GM18951 (cell line): ENCODE measurements around the gene BMPR1A.

Experiments
- POLR2A ChIP-seq: IDR thresholded peaks from 4 replicates; pipeline ENCODE4 v1.6.1; 2011; ENCODE audit warnings: mild to moderate bottlenecking; ENCODE audit not compliant: insufficient read length, insufficient read depth; ENCODE audit errors: extremely low read depth
- in situ Hi-C: fragments of 300-500 bp; cut with MboI; formaldehyde crosslinking; loops from one replicate; pipeline ENCODE4 v1.12.0; 2022; ENCODE audit warnings: low sequenced_read_pairs, mixed read lengths, inconsistent platforms; ENCODE audit not compliant: unreplicated experiment

The BMPR1A gene

DNA sequence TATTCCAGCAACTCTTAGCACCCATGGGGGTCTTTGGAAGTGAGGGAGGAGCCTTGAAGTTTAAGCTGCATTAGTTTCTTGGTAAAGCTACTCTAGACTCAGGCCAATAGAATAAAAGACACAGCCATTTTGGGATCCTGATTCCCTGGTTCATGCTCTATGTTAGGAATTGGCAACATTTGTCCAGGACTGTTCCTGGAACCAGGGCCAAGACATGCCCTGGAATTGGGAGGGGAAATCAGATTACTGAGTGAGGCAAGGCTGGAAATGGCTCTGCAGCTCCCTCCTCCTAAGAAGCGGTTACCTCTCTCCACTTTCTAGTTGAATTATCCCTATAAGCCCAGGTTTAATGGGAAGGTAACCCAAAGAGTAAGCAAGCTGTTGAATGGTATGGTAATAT lies 14.2 kb upstream of the BMPR1A start:
- in situ Hi-C loops, result no loop called here
- no peak for TF ChIP-seq POLR2A

DNA sequence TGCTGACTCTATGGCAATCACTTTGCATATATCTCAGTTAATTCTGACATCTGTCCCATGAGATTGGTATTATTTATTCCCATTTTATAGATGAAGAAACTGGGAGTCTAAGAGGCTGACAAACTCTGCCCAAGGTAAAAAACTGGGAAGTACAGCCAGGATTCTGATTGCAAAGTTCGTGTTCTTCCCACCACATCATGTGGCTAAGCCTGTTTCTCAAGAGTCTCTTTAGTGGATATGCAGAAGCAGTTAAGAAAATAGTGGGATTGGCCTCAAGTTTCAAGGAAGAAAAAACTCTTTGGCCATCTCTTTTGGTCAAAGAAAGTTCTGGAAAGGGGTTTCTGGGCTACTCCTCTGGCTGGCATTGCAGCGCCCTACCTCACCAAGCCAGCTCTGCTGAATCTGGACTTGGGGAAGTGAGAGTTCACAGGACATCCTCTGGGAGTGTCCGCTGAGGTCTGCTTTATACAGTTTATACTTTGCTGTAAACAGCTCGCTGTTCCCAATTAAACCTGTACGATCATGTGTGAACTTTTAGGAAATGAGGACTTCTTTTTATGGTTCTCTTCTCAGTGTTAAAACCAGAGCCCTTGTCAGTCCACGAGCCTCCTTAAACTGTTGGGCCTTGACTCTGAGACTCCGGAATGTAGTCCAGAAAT lies 12.2 kb upstream of the BMPR1A start:
- TF ChIP-seq POLR2A, result no peak
- in situ Hi-C loops, result no loop called here

DNA sequence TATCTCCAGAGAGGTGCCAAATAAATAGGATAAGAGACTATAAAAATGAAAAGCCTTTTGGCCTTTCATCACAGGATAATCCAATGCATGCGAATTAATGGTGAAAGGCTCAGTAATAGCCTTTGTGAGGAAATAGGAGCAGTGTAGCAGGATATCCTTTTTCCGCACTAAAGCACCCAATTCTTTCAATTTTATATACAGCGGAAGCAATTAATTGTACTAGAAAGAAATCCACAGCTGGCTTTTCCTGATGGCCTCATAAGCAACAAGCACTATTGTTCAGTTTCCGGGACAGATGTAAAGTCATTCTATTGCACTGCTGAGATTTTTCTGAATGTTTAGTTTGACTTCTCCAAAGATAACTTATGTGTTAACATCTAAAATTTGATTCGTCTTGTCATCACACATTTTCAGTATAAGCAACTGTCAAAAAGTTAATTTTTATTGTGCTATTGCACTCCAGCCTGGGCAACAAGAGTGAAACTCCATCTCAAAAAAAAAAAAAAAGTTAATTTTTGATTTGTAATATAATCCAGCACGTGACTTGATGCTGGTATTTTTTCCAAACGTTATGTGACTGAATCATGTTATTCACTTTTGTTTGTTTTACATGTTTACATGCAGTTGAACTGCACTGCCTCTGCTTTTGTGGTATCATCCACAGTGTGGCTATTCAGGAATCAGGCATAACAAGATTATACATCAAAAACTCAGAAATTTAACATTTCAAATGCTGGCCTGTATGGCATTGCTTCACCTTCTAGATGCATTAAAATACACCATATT lies 8.4 kb upstream of the BMPR1A start:
- in situ Hi-C loops, result no loop called here
- no peak for TF ChIP-seq POLR2A

DNA sequence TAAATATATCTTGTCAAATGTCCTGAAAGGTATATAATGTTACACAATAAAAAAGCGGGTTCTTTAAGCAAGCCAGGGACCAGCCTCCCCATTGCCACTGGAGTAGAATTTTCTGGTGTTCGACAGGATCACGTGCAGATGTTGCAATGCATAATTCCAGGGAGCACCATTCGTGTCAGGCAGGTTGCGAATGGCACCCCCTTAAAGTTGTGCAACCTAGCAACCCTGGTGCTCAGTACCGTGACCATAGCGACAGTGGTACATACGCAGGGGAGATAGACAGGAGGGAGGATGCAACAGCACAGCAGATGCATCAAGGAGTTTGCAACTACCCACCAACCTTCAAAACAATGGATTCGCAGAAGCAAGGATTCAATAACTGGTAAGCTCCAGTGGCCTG lies 6.6 kb upstream of the BMPR1A start:
- in situ Hi-C loops, result no loop called here
- TF ChIP-seq POLR2A, result no peak

DNA sequence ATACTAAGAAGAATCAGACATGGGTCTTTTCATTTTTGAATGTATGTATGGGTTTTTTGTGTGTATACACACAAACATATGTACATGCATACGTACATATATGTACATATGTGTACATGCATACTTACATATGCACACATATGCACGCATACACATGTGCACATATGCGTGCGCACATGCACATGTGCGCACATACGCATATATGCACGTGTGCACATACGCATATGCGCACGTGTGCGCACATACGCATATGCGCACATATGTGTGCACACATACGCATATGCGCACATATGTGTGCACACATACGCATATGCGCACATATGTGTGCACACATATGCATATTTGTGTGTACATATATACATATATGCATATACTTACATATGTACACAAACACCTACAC lies 4.9 kb upstream of the BMPR1A start:
- in situ Hi-C loops, result no loop called here
- TF ChIP-seq POLR2A, result no peak

DNA sequence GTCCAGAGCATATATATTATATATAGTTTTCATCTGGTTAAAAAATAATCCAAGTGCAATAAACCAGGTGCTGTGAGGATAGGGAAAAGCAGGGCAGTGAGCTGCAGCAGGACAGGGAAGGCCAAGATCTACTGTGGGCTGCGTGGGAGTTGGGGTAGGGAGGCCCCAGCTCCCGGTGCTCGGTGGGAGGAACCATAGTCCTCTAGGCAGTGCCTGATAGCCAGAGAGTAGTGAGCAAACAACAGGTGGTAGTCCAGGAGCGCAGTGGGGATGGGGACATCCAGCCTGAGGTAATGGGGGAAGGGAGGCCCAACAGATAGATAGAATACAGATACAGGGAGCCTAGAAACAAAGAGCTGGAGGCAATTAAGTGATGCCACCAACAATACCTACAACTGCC lies 4.1 kb upstream of the BMPR1A start:
- no peak for TF ChIP-seq POLR2A
- in situ Hi-C loops, result no loop called here

DNA sequence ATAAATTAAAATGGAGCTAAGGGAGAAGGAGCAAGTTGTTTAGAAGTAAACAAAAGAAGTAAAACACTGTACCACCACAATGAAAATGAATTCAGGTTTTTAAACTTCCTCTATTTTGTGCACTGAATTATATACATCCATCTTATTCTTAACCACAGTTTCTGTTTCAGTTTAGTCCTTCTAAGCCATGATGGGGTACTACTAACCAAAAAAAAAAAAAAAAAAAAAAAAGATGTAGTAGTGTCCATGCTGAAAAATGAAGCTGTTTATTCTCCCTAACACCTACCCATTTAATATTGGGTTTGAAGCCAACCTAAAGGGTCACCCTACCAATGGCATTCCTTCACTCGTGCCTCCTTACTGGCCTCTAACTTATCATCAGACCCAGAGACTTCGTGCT lies 3.4 kb upstream of the BMPR1A start:
- no peak for TF ChIP-seq POLR2A
- in situ Hi-C loops, result no loop called here

DNA sequence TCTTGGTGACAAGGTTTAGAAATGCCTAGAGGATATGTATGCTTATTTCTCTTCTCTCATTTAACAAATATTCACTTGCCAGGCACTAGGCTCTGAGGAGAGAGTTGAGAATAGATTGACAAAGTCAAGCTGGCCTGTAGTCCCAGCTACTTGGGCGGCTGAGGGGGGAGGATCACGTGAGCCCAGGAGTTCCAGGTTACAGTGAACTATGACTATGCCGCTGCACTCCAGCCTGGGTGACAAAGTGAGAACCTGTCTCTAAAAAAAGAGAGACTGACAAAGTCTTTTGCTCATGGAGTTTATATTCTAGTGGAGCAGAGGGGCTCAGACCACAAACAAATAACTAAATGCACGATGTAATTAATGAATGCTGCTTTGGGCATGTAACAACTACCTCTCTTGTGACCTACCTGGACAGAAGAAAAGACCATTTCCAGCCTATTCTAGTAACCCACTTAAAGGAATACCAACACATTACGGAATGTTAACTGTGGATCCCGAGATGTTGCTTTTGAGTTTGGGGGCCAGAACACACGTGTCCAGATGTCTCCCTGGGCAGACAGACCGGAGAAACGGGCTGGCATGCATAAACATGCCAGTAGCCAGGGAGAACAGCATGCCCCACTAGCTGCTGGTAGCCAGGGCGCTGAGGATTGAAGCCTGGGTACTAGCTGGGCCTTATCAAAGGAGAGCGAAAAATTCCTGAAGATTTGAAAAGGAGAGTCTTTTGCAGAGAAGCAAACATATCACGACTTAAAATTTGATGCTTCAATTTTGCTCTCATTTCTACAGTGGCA lies 2.6 kb upstream of the BMPR1A start:
- in situ Hi-C loops, result no loop called here
- no peak for TF ChIP-seq POLR2A

DNA sequence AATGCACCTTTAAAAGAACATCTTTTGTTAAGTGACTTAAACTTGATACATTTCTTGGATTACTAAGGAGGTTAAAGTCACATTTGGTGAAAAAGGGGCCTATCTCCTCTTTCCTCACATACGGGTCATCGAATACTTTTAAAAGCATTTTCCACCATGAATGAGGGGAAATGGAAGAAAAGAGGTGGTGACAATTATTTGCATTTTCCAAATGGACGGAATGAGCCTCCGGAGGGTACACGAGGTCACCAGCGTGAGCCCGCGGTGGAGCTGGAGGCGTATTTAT lies 1.0 kb upstream of the BMPR1A start:
- no peak for TF ChIP-seq POLR2A
- in situ Hi-C loops, result no loop called here

DNA sequence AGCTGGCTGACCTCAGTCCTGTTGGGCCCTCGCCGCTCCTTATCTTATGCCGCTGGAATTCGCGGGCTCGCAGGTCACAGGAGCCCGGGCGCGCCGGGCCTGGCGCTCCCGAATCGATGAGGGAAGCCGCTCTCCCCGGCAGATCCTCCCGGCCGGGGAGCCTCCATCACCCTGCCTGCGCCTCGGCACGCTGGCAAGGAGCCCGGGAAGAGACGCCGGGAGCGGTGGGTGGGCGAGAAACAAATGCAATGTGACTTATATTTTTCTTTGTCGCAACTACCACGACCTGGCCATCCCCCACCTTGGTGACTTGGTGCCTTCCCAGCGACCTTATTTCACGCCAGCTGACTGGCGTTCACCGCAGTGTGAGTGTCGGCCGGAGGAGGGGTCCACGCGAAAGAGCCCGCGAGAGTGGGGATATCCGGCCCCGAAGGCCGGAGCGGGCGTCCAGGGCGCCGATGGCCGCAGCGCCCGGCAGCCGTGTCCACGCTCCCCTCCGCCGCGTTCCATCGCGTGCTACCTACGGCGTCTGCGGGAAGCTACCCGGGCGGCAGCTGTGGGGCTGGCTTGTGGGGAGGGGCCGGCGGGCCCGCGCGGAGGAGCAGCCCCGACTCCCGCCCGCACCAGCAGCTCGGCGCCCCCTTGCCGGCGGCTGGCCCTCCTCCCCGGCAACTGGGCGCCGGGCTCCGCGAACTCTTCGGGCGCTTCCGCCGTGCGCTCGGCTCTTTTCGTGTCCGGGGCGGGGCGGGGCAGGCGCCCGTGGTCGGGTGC lies 494 bp upstream of the BMPR1A start:
- in situ Hi-C loops, result no loop called here
- peak; percentile 60 for TF ChIP-seq POLR2A

DNA sequence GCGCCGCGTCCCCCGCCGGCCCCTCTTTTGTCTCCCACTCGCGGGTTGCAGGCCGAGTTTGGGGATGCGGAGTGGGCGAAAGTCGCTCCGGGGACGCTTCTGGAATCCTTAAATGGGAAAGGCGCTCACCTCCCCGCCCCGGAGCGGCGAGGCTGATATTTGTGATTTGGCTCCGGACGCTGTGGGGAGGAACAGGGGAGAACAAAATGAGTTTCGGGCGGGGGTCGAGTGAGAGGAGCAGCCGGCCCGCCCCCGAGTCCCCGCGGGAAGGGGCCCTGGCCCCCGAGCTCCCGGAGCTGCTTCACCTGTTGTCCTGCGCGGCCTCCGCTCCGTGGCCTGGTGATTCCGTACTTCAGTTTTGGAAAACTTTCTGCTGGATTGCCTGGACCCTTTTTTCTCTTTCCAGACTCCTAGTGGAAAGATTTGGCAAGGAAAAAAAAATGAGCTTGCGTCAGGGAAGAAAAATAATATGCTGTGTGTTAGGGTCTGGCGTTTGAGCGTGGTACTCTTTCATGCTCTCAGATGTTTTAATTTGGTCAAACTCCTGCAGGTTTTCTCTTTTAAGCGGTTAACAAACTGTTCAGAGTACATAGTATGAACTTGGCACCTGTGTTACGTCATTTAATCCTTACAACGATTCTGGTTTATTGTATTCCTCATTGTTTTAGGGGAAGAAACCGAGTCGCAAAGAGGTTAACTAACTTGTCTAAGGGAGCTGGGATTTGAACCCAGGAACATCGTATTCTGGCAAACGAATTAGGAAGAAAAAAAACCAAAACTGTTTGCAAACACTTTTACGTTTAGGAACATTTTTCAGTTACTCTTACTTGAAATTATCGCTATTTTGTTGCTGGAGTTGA lies 924 bp downstream of the BMPR1A start:
- TF ChIP-seq POLR2A, result no peak
- in situ Hi-C loops, result no loop called here
